Measurements from ENCODE around the gene RABGAP1L.
"Not testable (repeated sequence)": the region's sequence is repeated elsewhere in the genome, so short reads cannot be mapped to it uniquely, and the experiment has no call there.

RABGAP1L gene

DNA sequence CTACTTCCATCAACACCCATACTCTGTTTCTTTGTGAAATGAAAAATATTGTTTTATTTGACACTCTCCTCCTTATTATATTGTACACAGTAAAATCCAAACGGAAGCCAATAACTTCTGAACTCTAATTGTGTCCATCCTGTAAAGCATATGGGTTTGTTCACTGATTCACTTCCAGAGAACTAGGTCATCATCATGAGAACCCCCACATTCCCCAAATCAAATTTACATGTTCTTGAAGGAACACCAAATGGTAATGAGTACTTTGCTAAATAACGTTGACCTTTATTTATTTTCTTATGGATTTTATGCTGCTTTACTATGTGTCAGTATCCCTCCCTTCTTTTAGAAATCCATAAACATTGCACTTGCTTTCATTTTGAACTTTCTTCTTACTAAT is 627.0 kb downstream of the RABGAP1L start:
- DNase-seq, result no peak

DNA sequence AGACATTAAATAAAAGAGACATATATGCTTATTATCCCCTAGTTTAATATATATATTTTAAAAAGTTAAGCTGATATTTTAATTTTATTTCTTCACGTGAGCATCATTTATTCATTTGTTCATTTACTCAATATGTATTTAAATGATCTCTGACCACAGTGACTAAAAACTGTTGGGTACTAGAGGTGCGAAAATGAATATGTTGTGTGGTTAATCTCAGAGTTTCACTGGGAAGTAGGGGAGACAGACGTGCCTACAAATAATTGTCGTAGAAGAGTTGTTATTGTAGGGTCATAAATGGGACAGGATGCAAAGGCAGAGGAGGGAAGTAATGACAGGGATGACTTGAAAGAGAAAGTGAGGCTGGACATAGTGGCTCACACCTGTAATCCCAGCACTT is 627.4 kb downstream of the RABGAP1L start:
- no peak for DNase-seq

DNA sequence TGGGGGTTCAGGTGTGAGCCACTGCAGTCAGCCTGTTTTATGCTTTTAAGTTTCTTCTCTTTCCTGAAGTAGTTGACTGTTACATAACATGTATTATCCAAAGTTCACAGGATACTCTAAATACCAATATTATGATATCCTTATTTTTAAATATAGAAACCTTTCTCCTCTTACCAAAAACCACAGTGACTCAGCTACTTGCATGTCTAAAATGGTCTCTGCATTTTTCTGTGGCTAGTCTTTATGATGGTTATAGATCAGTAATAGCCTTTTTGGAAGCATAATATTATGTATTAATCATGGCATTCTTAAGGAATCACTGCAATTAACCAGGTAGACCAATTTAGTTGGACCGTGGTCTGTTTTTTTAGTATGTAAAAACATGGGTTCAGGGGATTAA is 629.7 kb downstream of the RABGAP1L start:
- no peak for DNase-seq

DNA sequence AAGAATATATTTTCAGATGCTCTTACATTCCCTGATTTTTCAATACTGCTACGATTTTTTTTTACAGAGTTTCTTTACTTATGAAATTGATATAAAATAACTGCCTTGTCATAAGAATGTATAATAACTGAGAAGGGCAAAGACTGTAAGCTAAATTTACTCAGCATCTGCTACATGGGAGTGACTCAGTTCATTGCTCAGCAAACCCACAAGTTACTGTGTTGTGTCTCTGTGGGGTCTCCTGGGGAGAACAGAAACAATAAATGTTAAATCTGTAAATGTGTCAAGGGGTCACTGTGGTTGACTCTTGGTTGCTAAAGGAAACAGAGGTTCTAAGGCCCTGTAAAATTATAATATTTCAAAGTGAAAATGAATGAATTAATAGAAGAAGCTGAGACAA is 630.1 kb downstream of the RABGAP1L start:
- no peak for DNase-seq

DNA sequence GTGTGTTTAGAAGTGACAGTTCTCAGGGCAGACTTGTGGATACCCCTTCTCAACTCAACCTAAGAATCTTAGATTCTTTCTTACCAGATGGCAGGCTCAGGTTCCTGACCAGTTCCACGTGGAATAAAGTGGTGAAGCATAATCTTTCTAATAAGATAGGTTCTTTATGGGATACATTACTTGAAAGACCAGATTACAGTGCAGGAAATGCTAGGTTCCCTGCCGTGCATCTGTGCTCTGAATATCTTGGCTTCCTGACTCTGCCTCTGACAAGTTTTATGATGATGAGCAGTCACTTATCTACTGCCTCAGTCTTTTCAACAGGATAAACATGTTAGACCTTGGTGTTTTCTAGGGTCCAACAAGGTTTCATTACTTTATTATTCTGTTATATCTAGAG is 632.5 kb downstream of the RABGAP1L start:
- no peak for DNase-seq

DNA sequence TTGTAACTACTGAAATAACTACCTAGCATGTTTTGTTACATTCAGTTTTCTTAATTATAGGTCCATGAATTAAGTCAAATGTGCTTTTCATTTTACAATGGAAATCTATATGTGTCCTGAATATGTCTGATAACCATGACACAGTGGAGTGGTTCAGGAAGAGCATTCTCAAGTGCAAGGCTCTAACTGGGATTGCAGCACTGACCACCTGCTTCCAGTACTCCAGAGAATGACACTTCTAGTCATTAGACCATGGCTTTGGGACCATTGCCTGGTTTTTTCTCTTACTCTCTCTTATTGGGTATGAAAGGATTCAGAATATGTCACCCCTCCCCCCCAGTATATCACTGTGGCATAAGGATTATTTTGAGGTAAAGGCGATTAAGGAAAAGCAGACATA is 635.5 kb downstream of the RABGAP1L start:
- DNase-seq, result no peak

DNA sequence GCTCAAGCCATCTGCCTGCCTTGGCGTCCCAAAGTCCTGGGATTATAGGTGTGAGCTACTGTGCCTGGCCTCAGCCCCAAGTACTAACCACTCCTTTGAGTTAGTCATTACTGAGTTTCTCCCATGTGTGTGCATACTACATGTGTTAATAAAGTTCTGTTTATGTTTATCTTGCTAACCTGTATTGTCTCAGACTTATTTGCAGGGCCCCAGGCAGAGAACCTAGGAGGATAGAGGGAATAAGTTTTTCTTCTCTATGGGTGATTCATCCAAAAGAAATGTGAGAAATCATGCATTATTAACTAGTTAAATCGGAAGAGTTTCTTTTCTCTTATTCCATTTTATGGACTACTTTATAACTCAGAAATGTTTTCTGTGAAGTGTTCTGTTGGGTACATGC is 636.5 kb downstream of the RABGAP1L start:
- DNase-seq, result no peak

DNA sequence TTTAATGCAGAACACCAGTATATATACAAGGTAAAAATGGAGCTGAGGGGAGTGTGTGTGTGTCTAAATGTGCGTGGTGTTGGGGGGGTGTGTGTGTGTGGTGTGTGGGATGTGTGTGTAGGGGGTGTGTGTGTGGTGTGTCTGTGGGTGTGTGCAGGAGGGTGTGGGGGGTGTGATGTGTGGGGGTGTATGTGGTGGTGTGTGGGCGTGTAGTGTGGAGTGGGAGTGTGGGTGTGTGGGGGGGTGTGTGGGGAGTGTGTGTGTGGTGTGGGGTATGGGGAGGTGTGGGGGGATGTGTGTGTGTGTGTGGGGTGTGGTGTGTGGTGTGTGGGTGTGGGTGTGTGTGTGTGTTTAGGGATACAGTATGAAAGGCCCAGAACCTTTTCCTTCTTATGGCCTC is 638.1 kb downstream of the RABGAP1L start:
- DNase-seq, result peak; percentile 10 to 17

DNA sequence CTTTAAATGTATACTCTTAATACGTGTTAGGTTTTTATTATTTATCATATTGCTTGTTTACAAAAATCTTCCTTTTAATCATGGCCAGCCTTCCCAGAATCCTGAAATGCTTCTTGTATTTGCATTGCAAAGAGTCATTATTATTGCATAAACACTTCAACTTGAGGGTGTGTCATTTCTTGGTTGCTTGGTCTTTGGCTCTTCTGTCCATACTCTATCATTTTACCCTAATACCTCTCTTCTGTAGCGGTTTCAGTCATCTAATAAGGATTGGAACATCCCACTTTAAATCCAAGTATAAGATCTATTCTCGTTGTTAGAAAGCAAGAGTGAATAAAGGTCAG is 639.8 kb downstream of the RABGAP1L start:
- DNase-seq, result no peak

DNA sequence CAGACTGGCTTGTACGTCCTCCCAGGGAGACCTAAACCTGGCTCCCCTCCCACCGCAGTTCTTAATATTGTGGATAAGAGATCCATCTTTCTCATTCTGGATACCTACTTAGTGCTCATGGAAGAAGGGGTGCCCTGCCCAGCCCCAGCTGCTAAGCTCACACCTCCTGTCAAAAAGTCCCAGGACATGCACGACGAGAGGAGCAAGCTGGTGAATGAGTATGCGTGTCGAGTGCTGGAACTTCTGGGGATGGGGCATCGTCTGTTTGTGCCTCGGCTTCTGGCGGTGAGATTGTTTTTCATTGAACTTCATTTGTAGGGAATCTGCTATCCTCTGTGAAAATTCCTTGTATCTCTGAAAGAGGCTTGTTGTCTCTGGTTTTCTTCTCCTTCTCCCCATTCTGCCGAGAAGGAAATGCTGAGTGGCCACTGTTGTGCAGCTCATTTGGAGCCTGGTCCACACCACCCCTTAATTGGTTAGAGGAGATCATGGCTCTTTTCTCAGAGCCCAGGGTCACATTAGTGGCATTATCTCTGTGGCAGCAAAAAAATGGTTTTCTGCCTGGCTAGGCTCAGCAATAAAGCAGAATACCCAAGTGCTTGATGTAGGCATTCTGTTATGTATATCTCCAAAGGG is 641.0 kb downstream of the RABGAP1L start:
- DNase-seq, result peak in 1 of 2 donors; percentile 3

DNA sequence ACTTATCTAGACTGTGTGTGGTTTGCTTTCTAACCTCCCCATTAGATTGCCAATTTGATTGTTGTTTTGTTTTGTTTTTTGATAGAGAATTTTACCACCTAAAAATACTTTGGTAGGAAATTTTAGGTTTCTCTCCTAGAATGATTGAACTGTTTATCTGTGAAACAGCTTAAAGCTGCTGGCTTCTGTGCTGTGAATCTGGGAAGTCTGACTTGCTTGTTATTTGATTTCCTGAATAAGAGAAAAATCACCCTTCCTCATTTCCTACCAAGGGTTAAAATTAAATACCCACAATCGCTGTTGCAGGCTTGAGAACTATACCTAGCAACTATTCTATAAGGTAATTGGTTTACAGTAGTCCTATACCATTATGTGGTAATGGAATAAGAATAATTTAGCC is 641.6 kb downstream of the RABGAP1L start:
- no peak for DNase-seq

DNA sequence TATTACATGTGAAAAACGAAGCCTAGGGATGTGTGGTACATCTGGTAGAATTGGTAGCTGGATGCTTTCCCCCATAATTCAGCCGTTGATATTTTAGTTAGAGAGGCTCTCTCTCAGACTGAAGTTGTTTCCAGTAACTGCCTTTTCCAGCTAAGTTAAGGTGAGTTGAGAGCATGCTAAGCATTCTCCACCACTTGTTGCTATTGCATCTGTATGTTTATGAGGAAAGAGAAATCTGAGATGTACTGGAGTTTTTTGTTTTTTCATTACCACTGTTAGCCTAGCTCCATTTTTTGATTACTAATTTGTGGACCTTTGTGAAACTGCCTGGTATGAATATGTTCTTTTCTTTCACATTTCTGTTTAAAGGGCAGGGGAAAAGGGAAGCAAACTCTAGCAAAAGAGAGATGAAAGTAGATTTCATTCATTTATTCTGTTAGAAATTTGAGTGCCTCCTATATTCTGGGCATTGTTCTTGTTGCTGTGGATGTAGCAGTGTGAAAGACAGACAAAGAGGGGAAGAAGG is 650.5 kb downstream of the RABGAP1L start:
- no peak for DNase-seq

DNA sequence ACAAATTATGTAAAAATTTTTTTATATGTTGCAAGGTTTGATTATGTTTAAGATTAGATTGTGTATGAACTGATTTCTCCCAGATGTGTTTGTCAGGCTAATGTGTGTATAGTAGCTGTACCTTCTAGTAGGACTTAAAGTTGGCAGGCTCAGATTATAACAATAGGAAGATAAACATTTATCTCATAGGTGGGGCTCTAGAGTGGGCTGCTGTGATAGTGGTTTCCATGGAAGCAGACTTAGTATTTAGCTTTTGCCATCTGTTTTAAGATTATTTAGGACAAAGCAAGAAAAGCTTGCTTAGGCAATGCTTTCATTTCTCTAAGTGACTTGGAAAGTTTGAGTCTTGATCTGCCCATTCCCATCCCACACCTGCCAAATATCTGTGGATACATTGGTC is 652.7 kb downstream of the RABGAP1L start:
- no peak for DNase-seq

DNA sequence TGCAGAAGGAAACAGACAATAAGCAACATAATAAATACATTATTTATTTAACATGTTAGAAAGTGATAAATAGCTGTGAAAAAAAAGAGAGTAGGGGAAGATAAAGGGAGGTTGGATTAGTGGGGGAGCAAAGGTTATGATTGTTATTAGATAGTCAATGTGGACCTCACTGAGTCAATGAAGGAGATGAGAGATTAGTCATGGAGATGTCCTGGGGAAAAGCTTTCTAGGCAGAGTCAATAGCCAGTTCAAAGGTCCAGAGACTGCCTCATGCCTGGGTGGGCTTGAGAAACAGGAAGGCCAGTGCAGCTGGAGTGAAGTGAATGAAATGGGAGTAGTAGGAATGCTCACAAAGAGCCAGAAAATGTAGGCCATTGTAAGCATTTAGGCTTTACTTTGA is 653.3 kb downstream of the RABGAP1L start:
- DNase-seq, result no peak

DNA sequence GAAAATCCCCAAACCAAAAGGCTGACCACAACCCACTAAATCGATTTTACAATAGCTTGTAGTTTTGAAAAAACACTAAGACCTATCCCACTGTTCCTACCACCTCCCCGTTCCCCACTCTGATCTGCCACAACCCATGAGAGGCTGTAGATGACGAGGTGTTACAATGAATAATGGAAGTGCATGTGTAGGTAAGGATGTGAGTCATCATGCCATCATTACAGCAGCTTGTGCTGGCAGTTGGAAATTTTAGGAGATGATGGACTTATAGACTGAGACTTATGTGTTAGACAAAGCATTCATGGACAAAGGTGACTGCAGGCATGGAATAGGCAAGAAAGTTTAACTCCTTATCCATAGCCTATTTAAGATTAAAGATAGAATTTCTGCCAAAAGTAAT is 655.7 kb downstream of the RABGAP1L start:
- DNase-seq, result no peak

DNA sequence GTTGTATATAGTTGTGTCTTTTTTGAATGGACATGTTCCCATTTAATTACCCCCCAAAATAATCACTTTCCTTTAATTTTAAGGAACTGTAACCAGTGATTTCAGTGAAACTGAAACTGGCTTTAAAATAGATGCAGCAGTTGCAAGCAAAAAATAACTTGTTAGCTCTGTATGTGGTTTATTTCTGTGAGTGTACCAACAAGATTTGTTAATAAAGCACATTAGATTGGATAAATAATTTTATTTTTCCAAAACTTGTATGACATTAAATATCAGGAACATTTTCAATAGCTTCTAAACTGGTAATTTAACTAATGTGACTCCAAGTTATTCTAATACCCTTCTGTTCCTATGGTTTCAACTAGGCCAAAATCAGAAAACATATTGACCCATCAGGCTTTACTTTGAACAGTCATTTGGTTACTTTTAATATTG is 656.2 kb downstream of the RABGAP1L start:
- DNase-seq, result no peak

DNA sequence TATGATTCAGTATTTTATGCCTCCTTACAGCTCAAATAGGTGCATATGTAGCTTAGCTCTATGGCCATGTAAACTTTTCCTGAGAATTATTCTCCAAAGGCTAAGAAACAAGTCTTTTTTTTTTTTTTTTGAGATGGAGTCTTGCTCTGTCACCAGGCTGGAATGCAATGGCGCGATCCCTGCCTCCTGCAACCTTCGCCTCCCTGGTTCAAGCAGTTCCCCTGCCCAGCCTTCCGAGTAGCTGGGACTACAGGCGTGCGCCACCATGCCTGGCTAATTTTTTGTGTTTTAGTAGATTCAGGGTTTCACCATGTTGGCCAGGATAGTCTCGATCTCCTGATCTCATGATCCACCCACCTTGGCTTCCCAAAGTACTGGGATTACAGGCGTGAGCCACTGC is 657.3 kb downstream of the RABGAP1L start:
- DNase-seq, result not testable (repeated sequence)

DNA sequence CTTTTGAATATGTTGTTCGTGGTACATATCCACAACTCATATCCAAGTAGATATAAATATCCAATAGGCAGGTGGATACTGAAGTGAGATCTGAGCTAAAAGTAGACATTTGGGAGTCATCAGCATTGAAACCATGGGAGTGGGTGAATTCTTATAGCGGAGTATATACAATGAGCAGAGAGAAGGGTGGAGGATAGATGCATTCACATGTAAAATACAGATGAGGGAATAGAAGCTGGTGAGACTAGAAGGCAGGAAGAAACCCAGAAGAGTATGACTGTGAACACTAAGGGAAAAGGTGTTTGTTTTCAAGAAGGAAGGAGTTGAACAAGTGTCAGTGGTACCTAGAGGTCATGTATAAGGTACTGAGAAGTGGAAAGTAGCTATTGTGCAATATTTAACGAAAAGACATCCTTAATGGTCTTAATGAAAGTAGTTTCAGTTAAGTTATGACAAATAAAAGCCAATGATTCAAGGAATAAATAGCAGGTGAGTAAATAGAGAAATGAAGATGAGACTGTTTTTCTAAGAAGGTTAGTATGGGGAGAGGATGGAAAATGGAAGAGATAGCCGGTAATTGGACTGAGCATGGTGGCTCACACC is 658.8 kb downstream of the RABGAP1L start:
- no peak for DNase-seq

DNA sequence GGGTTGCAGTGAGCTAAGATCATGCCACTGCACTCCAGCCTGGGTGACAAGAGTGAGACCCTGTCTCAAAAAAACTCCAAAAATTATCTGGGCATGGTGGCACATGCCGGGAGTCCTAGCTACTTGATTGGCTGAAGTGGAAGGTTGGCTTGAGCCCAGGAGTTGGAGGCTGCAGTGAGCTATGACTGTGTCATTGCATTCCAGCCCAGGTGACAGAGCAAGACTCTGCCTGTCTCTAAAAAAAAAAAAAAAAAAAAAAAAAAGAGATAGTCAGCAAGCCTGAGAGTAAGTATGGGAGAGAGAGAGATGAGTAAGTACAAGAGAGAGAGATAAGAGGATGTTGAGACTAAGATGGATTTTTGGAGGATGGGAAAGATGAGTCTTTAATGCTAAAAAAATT is 659.6 kb downstream of the RABGAP1L start:
- DNase-seq, result no peak

DNA sequence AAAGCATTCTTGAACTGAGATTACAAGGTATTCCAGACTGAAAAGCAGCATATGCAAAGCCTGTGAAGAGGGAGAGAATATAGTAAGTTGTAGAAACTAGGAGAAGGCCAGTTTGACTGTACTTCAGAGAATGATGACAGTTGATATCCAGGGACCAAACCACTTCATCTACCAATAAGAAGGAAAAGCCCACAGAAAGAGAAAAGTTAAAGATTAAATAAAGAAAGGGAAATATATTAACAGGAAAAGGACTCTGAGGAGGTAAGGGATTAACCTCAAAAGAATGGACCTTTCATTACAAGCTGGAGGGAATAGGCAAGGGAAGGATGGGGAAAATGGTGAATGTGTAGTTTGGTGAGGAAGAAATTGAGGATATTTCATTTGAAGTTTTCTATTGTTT is 660.3 kb downstream of the RABGAP1L start:
- DNase-seq, result no peak

DNA sequence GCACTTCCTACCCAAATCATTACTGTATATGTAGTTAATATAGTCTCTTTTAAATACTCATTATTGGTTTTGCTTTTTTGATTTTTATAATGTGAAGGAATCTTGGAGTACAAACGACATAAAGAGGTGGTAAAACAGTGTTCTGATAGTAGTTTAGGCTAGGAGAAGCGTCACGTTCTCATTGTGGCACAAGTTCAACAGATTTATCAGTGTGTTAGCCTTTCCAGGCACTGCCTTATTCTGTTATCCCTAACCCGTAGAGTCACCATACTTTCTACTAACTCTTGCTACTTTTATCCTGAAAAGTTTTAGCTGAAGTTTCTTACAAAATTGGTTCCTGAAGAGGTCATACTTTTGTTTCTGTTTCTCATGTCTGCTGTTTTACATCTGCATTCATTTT is 665.8 kb downstream of the RABGAP1L start:
- DNase-seq, result no peak

DNA sequence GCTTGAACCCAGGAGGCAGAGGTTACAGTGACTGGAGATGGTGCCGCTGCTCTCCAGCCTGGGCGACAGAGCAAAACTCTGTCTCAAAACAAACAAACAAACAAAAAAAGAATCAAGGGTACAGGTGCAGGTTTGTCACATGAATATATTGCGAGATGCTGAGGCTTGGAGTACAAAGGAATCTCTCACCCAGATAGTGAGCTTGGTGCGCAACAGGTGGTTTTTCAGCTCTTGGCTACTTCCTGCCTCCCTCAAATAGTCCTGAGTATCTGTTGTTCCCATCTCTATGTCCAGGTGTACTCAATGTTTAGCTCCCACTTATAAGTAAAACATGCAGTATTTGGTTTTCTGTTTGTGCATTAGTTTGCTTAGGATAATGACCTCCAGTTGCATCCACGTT is 666.5 kb downstream of the RABGAP1L start:
- no peak for DNase-seq

DNA sequence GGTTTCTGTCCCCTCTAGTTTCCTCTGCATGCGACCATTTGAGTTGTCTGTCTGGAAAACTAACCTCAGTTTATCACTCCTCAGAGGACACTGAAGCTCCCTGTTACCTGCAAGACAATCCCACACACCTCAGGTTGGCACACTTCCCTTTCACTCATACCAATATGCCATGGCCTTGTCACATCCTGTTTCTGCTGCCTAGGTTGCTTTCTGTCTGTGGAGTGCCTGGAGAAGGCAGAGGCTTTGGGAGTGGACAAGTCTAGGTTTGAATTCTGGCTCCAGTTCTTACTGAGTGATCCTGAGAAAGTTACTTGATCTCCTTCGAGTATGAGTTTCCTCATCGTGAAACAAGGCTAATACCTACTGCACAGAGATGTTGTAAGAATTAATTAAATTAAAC is 668.9 kb downstream of the RABGAP1L start:
- no peak for DNase-seq

DNA sequence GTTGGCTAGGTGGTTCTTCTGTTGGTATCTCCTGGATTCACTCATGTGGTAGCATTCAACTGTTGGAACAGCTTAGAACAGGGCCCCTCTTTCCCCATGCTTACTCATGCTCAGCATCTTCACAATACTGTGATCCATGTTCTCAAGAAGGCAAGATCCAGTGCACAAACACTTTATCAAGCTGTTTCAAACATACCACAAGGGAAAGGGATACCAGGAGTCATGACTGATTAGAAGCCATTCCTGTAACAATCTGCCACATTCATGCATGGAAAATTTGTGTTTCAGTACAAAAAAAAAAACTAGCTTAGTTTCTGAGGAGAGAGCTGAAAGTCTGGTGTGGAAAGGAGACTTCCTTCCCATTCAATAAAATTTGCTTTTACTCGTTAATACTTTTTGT is 670.7 kb downstream of the RABGAP1L start:
- DNase-seq, result no peak

DNA sequence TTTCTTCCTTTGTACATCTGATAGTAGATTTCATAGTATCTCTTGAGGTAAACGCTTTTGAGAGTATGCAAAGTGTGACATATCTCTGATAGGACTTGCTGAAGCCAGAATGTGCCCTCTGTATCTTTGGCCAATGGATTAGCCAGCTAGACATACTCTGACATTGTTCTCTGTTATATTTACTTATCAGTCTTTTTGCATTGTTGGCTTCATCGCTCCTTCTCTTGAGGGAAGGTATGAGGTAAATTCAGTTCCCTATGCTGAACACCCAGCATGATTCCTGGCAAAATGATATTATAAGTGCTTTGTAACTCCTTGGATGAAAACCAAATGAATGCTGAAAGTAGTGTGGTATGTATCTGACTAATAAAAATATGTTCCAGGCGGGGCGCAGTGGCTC is 677.2 kb downstream of the RABGAP1L start:
- no peak for DNase-seq

All from activated CD4-positive, alpha-beta T cell treated with anti-CD3 and anti-CD28 coated beads for 4 hours (primary cell).